GM18951 (cell line): ENCODE measurements around the gene RTP2.

ENCODE experiments used
- POLR2A ChIP-seq: IDR thresholded peaks from 4 replicates; pipeline ENCODE4 v1.6.1; 2011; ENCODE audit warnings: mild to moderate bottlenecking; ENCODE audit not compliant: insufficient read length, insufficient read depth; ENCODE audit errors: extremely low read depth
- in situ Hi-C: fragments of 300-500 bp; cut with MboI; formaldehyde crosslinking; loops from one replicate; pipeline ENCODE4 v1.12.0; 2022; ENCODE audit warnings: low sequenced_read_pairs, mixed read lengths, inconsistent platforms; ENCODE audit not compliant: unreplicated experiment

RTP2 gene

GRCh38 chr3:187735837-187736236 is 33.5 kb upstream of the RTP2 start:
- TF ChIP-seq POLR2A, result no peak
- in situ Hi-C loops, result loop anchor here (10.0 to 25.0 kb wide), 3 partner anchors 926 to 1401 kb away; no protein-coding TSS in a partner anchor

GRCh38 chr3:187735383-187735782 is 33.0 kb upstream of the RTP2 start:
- no peak for TF ChIP-seq POLR2A
- in situ Hi-C loops, result loop anchor here (10.0 to 25.0 kb wide), 3 partner anchors 927 to 1402 kb away; no protein-coding TSS in a partner anchor

- TF ChIP-seq POLR2A, result no peak
- in situ Hi-C loops, result loop anchor here (10.0 to 25.0 kb wide), 3 partner anchors 927 to 1402 kb away; no protein-coding TSS in a partner anchor
Measured at GRCh38 chr3:187734841-187735240, 32.5 kb upstream of the RTP2 start.

GRCh38 chr3:187733371-187733770 is 31.0 kb upstream of the RTP2 start:
- in situ Hi-C loops, result loop anchor here (10.0 to 25.0 kb wide), 3 partner anchors 929 to 1404 kb away; no protein-coding TSS in a partner anchor
- TF ChIP-seq POLR2A, result no peak

GRCh38 chr3:187729598-187729997 is 27.2 kb upstream of the RTP2 start:
- in situ Hi-C loops, result loop anchor here (25.0 kb wide), 2 partner anchors 933 to 1408 kb away; no protein-coding TSS in a partner anchor
- no peak for TF ChIP-seq POLR2A

GRCh38 chr3:187728940-187729583 is 26.7 kb upstream of the RTP2 start:
- TF ChIP-seq POLR2A, result no peak
- in situ Hi-C loops, result loop anchor here (25.0 kb wide), 2 partner anchors 933 to 1408 kb away; no protein-coding TSS in a partner anchor

GRCh38 chr3:187728248-187728647 is 25.9 kb upstream of the RTP2 start:
- in situ Hi-C loops, result loop anchor here (25.0 kb wide), 2 partner anchors 934 to 1409 kb away; no protein-coding TSS in a partner anchor
- TF ChIP-seq POLR2A, result no peak

GRCh38 chr3:187726564-187726963 is 24.2 kb upstream of the RTP2 start:
- in situ Hi-C loops, result loop anchor here (25.0 kb wide), 2 partner anchors 936 to 1411 kb away; no protein-coding TSS in a partner anchor

GRCh38 chr3:187725653-187726370 is 23.5 kb upstream of the RTP2 start:
- in situ Hi-C loops, result loop anchor here (25.0 kb wide), 2 partner anchors 936 to 1411 kb away; no protein-coding TSS in a partner anchor
- no peak for TF ChIP-seq POLR2A

More at GRCh38 chr3:187726564-187726963, 24.2 kb upstream of the RTP2 start:
- TF ChIP-seq POLR2A, result no peak

GRCh38 chr3:187725224-187725623 is 22.9 kb upstream of the RTP2 start:
- in situ Hi-C loops, result loop anchor here (25.0 kb wide), 2 partner anchors 937 to 1412 kb away; no protein-coding TSS in a partner anchor
- TF ChIP-seq POLR2A, result no peak

- in situ Hi-C loops, result no loop called here
Measured at GRCh38 chr3:187722206-187722612, 19.9 kb upstream of the RTP2 start.

GRCh38 chr3:187721055-187721454 is 18.7 kb upstream of the RTP2 start:
- TF ChIP-seq POLR2A, result no peak
- in situ Hi-C loops, result no loop called here

More at GRCh38 chr3:187722206-187722612, 19.9 kb upstream of the RTP2 start:
- TF ChIP-seq POLR2A, result no peak

GRCh38 chr3:187720337-187720670 is 17.9 kb upstream of the RTP2 start:
- TF ChIP-seq POLR2A, result no peak
- in situ Hi-C loops, result no loop called here
